Activated T-helper 9 cell treated with anti-CD3 and anti-CD28 coated beads, Interleukin-2, amount 50 U/mL, for 16 hours (primary cell): ENCODE data around the gene HDGF.
"Not testable (repeated sequence)": the region's sequence is repeated elsewhere in the genome, so short reads cannot be mapped to it uniquely, and the experiment has no call there.

Experiments
- DNase-seq: peaks from one replicate; pipeline ENCODE4 v3.0.0-alpha.2; 2020; ENCODE audit warnings: low read depth

The HDGF gene

GRCh38 chr1:156767101-156767878 is 15.8 kb upstream of the HDGF start, which contains the start of gene PRCC:
Gene PRCC (plus strand): TSS chr1:156767535. CDS start chr1:156767772, 237 bp downstream.
- DNase-seq, result peak; percentile 95

DNA sequence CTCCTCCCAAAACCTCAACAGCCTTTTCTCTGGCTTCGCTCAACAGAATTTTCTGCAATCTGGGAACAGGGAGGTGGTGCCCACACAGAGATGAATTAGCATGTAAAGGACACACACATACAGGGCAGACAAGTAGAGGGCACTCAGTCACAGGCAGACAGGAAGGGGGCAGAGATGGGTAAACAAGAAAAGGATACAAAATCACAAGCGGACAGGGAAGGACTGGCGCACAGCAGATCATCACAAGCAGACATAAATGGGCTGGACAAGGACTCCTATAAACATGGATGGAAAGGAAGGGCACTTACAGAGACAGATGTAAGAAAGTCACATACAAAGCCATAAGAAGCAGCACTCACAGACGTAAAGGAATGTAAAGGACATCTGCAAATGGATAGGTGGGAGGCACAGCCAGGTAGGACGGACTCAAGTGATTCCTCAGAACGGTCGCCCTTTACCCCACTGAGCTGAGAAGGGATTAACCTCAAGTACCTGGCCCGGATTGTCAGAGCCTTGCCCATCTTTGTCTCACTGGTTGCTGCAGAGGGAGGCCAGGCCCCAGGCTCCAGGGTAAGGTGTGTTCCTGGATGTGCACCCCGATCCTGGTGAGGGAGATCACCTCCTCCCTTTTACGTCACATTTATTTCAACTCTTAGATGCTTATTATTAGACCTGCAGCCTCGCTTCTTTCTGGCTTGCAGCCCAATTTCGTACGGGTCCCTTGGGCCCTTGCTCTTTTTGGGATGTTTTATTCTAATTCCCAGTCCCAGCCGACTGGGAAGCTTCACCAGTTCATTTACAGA is 15.0 kb upstream of the HDGF start:
- no peak for DNase-seq

GRCh38 chr1:156765666-156766065 is 14.2 kb upstream of the HDGF start:
- no peak for DNase-seq

- DNase-seq, result not testable (repeated sequence)
Observed at GRCh38 chr1:156765136-156765535, 13.7 kb upstream of the HDGF start.

DNA sequence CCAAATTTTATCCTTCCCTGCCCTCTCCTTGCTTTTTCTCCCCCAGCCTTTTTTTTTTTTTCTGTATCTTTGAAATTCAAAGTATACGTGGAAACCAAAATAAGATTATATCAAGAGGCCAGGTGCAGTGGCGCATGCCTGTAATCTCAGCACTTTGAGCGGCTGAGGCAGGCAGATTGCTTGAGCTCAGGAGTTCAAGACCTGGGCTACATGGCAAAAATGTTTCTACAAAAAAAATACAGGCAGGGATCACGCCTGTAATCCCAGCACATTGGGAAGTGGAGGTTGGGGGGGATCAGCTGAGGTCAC is 9.3 kb upstream of the HDGF start:
- DNase-seq, result no peak

- DNase-seq, result no peak
Observed at GRCh38 chr1:156760092-156760795, 8.8 kb upstream of the HDGF start.

GRCh38 chr1:156757572-156758253 is 6.2 kb upstream of the HDGF start:
- DNase-seq, result not testable (repeated sequence)

GRCh38 chr1:156756355-156756754 is 4.9 kb upstream of the HDGF start:
- DNase-seq, result no peak

DNA sequence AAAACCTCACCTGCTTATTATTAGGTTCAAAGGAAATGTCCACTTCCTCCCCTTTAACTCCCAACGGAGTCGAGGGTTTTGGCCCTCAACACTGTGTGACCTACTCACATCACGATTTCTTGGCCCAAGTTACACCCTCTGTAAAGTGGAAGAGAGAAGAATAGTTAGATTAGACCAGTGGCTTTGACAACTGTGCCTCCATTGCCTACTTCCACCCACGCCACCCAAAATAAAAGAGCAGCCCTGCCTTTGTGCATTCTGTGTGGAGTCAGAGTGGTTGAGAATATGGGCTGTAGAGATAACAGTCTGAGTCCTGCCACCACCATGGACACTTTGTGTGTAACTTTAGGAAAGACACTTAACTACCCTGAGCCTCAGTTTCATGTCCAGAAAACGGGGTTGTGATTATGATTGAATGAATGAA is 4.1 kb upstream of the HDGF start:
- no peak for DNase-seq

DNA sequence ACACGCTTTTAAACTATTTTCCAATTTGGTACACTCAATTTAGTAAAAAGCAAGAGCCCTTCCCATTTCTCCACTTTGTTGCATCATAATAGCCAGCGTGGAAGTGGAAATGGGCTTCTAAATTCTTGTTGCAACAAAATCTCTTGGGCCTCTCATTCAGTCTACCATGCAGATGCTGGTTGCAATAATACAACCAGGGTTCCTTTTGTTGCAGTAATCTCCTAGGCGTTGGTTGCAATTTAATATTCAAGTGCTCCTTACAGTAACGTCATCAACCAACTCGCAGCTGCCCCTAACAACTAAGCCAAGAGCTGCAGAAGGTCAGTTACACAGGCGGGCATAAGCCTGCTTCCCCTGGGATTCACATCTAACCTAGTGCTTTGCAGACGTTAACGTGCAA is 2.7 kb upstream of the HDGF start:
- no peak for DNase-seq

DNA sequence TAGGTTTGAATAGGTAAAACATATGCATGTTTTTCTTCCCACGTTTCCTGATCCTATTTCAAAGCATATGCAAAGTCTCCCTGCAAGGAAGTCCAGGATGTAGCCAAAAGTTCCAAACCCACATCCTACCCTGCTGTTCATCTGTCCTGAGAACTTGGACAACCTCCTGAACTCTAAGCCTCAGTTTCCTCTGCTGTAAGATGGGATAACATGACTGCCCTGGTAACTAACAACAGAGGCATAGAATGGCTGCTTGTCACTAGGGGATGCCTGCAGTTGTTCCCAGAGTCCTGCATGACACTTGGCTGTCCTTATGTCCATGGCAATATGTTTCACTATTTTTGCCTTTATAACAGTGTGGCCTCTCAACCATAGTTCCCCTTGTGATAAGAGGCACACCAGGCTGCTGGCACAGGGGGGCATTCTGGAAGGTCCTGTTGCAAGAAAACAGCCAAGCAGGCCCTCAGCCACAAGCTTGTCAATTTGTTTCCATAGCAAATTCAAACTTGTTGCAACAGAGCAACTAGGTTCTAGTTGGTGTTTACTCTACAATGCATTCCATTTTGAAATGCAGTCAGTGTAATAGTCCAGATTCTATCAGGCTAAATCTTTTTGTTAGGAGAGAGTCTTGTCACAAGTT is 1.5 kb upstream of the HDGF start:
- DNase-seq, result no peak

DNA sequence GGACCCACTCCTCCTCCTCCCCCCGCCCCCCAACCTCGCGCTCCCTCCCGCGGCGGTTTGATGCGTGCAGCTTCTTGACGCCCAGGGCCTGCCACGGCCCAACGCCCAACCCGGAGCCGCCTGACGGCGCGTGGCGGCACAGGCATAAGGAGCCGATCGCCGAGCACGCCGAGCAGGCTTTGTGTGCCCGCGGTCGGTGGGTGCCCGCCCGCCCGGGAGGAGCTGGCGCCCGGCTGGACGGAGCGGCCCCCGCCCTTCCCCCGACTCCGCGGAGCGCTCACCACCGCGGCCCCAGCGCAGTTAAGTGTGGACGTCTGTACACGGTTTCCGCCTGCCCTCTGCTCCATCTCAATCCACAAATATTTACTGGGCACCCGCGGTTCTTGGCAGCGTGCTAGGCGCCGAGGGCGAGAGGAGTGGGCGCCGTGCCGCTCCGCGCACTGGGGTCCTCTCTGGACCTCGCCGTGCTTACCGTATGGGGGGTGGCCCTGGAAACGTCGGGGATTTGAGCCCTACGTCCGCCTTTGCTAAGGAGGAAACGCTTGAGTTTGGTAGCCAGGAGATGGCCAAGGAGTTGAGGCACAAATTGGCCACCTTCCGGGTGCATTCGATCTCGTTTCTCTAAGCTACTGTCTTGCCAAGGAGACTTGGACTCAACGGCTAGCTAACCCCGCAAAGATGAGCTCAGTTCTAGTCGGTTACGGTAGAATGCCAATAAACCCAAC is 444 bp upstream of the HDGF start:
- peak; percentile 97 for DNase-seq

DNA sequence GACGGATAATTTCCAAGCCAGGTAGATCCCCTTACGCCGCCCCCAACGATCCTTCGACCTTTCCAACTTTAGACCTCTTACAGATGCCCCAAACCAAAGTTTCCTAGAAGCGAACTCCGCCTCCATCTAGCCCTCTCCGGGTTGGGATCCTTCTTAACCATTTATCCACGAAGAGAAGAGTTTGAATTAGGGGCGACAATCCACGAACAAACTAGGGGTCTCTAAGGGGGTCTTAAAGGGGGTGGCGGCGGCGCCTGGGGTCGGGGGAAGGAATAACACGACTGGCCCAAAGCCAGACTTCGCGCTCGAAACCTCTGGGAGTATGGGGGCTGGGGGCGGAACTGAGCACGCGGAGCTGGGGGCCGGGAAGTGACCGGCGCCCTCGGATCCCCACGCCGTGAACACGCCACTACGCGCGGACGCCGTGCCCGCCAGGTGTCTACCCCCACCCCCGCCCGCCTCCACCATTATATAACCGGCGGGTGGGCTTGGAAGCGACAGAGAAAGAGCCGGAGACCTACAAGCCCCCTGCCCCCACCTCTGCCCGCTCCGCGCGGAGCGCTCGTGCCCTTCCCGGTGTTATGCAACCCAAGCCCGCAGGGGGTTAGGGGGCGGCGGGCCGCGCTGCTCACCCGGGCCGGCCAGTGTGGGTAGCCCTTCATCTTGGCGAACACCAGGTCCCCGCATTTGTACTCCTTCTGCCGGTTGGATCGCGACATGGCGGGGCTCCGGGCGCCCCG is 594 bp downstream of the HDGF start:
- DNase-seq, result no peak

- DNase-seq, result no peak
Observed at GRCh38 chr1:156750191-156750672, 1.2 kb downstream of the HDGF start.

GRCh38 chr1:156749419-156750118 is 1.9 kb downstream of the HDGF start:
- no peak for DNase-seq

DNA sequence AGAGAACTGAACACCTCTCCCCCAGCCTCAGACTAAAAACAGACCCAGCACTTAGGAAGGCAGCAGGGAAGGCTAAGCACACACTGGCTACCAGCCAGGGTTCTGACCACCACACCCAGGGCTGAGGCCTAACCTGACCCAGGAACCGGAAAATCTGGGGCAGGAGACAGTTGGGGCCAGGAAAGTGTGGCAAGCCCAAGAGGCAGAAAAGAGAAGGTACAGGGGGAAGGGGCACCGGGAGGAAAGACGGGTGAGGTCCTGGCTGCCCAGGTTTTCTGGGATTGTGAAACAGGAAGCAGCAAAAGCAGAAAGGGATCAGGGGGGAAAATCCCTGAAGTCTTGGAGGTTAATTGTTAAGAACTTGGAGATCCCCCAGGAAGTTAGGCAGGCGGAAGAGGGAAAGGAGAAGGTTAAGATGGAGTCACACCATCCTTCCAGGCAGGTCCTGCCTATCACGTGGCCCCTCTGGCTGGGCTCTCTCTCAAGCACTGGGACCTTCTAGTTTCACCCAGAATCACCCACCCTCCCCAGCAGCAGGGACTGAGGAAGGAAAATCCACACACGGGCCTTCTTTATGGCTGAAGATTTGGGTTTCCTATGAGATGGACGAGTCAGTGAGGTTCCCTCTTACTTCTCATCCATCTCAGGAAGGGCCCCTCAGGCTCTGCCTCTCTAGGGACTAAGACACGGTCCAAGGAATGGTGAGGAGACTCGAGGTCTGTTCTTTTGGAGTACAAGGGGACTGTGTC is 2.6 kb downstream of the HDGF start:
- no peak for DNase-seq

DNA sequence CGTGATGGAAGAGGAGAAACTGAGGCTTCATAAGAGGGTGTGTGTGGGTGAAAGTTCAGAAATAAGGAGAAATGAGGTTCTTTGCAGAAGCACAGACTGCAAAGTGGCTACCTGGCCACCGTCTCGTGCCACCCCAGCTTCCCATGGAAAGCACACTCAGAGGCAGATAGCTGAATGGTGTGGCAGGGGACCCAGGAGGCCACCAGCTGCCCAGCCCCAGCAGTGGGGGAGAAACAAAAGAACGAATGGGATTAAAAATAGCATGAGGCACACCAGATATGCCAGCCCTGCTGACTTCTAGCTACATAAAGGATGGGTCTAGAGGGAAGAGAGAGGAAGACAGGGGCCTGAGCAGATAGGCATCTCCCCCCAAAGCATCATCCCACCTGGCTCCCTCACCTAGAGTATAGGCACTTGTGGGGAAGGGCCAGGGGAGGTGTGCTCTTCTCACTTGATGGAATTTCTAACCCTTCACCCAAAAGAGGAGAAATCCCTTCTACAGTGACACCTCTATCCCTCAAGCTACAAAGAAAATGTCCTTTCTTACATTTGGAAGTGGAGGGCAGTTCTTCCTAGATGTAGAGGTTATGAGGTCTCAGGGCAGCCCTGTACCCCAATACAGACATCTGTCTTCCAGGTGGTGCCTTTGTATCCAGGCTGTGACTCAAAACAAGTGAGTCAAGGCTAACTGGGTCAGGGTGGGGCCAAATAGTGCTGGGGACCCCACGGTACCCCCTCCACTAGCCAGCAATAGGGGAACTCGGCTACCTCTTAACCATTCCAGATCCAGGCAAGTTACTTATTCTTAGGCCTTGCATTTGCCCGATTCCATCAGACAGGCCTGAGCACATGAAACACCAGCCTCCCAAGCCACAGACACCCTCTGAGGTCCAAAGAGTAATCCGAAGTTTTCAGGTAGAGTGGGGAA is 3.5 kb downstream of the HDGF start:
- no peak for DNase-seq
